Occipital lobe (tissue), 2 donors: ENCODE data around the gene OSTF1. TPM values are rescaled to one million over a fixed set of nuclear protein-coding genes. Genes with fewer than 3 reads are reported as not detected.

Experiments used
- DNase-seq: peaks from one replicate; lab custom pipeline; 2025; lab: John Stamatoyannopoulos, UW
- total RNA-seq: library from RNA; depleted of rRNA; stranded (reverse); fragments of >200 nt; gene quantifications from one replicate; pipeline ENCODE4 v1.2.3, GENCODE V29; 2014

Gene OSTF1
- total RNA-seq, 1 donor from 2014 or later: 20.1 TPM

- DNase-seq: no peak
Observed at GRCh38 chr9:75117564-75117963, 29.2 kb downstream of the OSTF1 start.

- no peak for DNase-seq
Observed at GRCh38 chr9:75120686-75121085, 32.4 kb downstream of the OSTF1 start.

- no peak for DNase-seq
Observed at GRCh38 chr9:75121914-75122558, 33.7 kb downstream of the OSTF1 start.

- DNase-seq: no peak
Observed at GRCh38 chr9:75123696-75124095, 35.4 kb downstream of the OSTF1 start.

- DNase-seq: no peak
Observed at GRCh38 chr9:75128535-75128934, 40.2 kb downstream of the OSTF1 start.

- no peak for DNase-seq
Observed at GRCh38 chr9:75130172-75130571, 41.9 kb downstream of the OSTF1 start.

GRCh38 chr9:75130621-75131230 lies 42.4 kb downstream of the OSTF1 start:
- no peak for DNase-seq

GRCh38 chr9:75131700-75132099 lies 43.4 kb downstream of the OSTF1 start:
- no peak for DNase-seq

GRCh38 chr9:75132244-75132643 lies 43.9 kb downstream of the OSTF1 start:
- DNase-seq: no peak

- DNase-seq: no peak
Observed at GRCh38 chr9:75133396-75133795, 45.1 kb downstream of the OSTF1 start.

- no peak for DNase-seq
Observed at GRCh38 chr9:75134495-75134894, 46.2 kb downstream of the OSTF1 start.

GRCh38 chr9:75138260-75139040 lies 50.1 kb downstream of the OSTF1 start:
- no peak for DNase-seq

GRCh38 chr9:75139201-75139600 lies 50.9 kb downstream of the OSTF1 start:
- DNase-seq: no peak

GRCh38 chr9:75140261-75140660 lies 51.9 kb downstream of the OSTF1 start:
- no peak for DNase-seq

- DNase-seq: no peak
Observed at GRCh38 chr9:75142202-75142601, 53.9 kb downstream of the OSTF1 start.

GRCh38 chr9:75146229-75146628 lies 57.9 kb downstream of the OSTF1 start:
- DNase-seq: no peak

- no peak for DNase-seq
Observed at GRCh38 chr9:75147638-75148037, 59.3 kb downstream of the OSTF1 start.

- DNase-seq: no peak
Observed at GRCh38 chr9:75148561-75148960, 60.2 kb downstream of the OSTF1 start.

GRCh38 chr9:75149841-75150241 lies 61.5 kb downstream of the OSTF1 start:
- no peak for DNase-seq

- no peak for DNase-seq
Observed at GRCh38 chr9:75150512-75150911, 62.2 kb downstream of the OSTF1 start.

- no peak for DNase-seq
Observed at GRCh38 chr9:75152416-75152815, 64.1 kb downstream of the OSTF1 start.

- DNase-seq: no peak
Observed at GRCh38 chr9:75156858-75157257, 68.5 kb downstream of the OSTF1 start.
